H1 (cell line): ENCODE measurements around the gene ADA.

Experiments used
- EZH2 ChIP-seq: fragments of 200-600 bp; sonication (generic); IDR thresholded peaks from 2 replicates; pipeline ENCODE4 v1.7.1; 2012; ENCODE audit warnings: low read depth, mild to moderate bottlenecking, moderate library complexity, low read length, inconsistent platforms; ENCODE audit not compliant: severe bottlenecking
- MAFK ChIP-seq: IDR thresholded peaks from 2 replicates; pipeline ENCODE4 v1.6.1; 2012; ENCODE audit warnings: low read depth, mild to moderate bottlenecking, improper control_type of control experiment, low read length
- POLR2A ChIP-seq, 2 experiments: IDR thresholded peaks; 1 replicate in 1 of 2; 2 replicates in 1 of 2; pipeline ENCODE4 v1.6.1; 2011; ENCODE audit warnings: low read depth in 2 of 2, low read length in 2 of 2, mild to moderate bottlenecking in 2 of 2; ENCODE audit errors: control extremely low read depth in 1 of 2
- TAF1 ChIP-seq: IDR thresholded peaks from 2 replicates; pipeline ENCODE4 v1.6.1; 2011; ENCODE audit warnings: mild to moderate bottlenecking, low read depth, low read length

GRCh38 chr20:44648068-44648467, 3.4 kb downstream of the ADA start:
- no peak for TF ChIP-seq POLR2A (IDR thresholded peaks at IDR 0.05; ENCODE audit: control extremely low read depth in 1 of 2, low read depth in 2 of 2, low read length in 2 of 2)
- no peak for TF ChIP-seq EZH2
- TF ChIP-seq TAF1, result no peak
- no peak for TF ChIP-seq MAFK
